Activated gamma-delta T cell (primary cell): Measurements from ENCODE around the gene RELN.

Source experiments
- DNase-seq: peaks from one replicate; lab custom pipeline; 2025; lab: John Stamatoyannopoulos, UW

RELN gene

GRCh38 chr7:103569621-103570305 lies 419.7 kb downstream of the RELN start:
- DNase-seq: no peak

GRCh38 chr7:103564416-103564815 lies 425.0 kb downstream of the RELN start:
- no peak for DNase-seq

GRCh38 chr7:103560136-103560535 lies 429.3 kb downstream of the RELN start:
- DNase-seq: no peak

GRCh38 chr7:103551016-103551415 lies 438.4 kb downstream of the RELN start:
- DNase-seq: no peak

- DNase-seq: no peak
These were observed 439.7 kb downstream of the RELN start for GRCh38 chr7:103549786-103550185.

GRCh38 chr7:103547451-103548284 lies 441.8 kb downstream of the RELN start:
- no peak for DNase-seq

- no peak for DNase-seq
These were observed 447.0 kb downstream of the RELN start for GRCh38 chr7:103542470-103542869.

- no peak for DNase-seq
These were observed 447.5 kb downstream of the RELN start for GRCh38 chr7:103541947-103542346.

GRCh38 chr7:103541026-103541425 lies 448.4 kb downstream of the RELN start:
- DNase-seq: no peak

GRCh38 chr7:103540338-103540737 lies 449.1 kb downstream of the RELN start:
- DNase-seq: no peak

GRCh38 chr7:103539875-103540274 lies 449.6 kb downstream of the RELN start:
- DNase-seq: no peak

- DNase-seq: no peak
These were observed 450.3 kb downstream of the RELN start for GRCh38 chr7:103538964-103539709.

GRCh38 chr7:103533761-103534160 lies 455.7 kb downstream of the RELN start:
- no peak for DNase-seq

- DNase-seq: no peak
These were observed 456.5 kb downstream of the RELN start for GRCh38 chr7:103532955-103533354.

- DNase-seq: no peak
These were observed 461.3 kb downstream of the RELN start for GRCh38 chr7:103528152-103528551.

- DNase-seq: no peak
These were observed 463.5 kb downstream of the RELN start for GRCh38 chr7:103525937-103526336.

- DNase-seq: no peak
These were observed 465.2 kb downstream of the RELN start for GRCh38 chr7:103524042-103524907.

GRCh38 chr7:103521937-103522336 lies 467.5 kb downstream of the RELN start:
- DNase-seq: no peak

GRCh38 chr7:103504505-103505135 lies 484.8 kb downstream of the RELN start:
- no peak for DNase-seq

- DNase-seq: no peak
These were observed 488.3 kb downstream of the RELN start for GRCh38 chr7:103501206-103501605.

- no peak for DNase-seq
These were observed 489.5 kb downstream of the RELN start for GRCh38 chr7:103499976-103500375.
